D341Med (cell line): ENCODE data around the gene HNRNPH3.
A peak's percentile ranks its signal among the peaks of the same experiment; 100 is the strongest.
"Not testable (repeated sequence)": the region's sequence is repeated elsewhere in the genome, so short reads cannot be mapped to it uniquely, and the experiment has no call there.

Source experiments
- DNase-seq: peaks from one replicate; pipeline ENCODE4 v3.0.0; 2012; ENCODE audit warnings: low spot score

Gene HNRNPH3, protein sequence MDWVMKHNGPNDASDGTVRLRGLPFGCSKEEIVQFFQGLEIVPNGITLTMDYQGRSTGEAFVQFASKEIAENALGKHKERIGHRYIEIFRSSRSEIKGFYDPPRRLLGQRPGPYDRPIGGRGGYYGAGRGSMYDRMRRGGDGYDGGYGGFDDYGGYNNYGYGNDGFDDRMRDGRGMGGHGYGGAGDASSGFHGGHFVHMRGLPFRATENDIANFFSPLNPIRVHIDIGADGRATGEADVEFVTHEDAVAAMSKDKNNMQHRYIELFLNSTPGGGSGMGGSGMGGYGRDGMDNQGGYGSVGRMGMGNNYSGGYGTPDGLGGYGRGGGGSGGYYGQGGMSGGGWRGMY

GRCh38 chr10:68331455-68332258 lies at the start of gene HNRNPH3:
HNRNPH3 (plus strand) TSS chr10:68332064; CDS start chr10:68337222, 5,158 bp downstream.
- peak; percentile 92 for DNase-seq

DNA sequence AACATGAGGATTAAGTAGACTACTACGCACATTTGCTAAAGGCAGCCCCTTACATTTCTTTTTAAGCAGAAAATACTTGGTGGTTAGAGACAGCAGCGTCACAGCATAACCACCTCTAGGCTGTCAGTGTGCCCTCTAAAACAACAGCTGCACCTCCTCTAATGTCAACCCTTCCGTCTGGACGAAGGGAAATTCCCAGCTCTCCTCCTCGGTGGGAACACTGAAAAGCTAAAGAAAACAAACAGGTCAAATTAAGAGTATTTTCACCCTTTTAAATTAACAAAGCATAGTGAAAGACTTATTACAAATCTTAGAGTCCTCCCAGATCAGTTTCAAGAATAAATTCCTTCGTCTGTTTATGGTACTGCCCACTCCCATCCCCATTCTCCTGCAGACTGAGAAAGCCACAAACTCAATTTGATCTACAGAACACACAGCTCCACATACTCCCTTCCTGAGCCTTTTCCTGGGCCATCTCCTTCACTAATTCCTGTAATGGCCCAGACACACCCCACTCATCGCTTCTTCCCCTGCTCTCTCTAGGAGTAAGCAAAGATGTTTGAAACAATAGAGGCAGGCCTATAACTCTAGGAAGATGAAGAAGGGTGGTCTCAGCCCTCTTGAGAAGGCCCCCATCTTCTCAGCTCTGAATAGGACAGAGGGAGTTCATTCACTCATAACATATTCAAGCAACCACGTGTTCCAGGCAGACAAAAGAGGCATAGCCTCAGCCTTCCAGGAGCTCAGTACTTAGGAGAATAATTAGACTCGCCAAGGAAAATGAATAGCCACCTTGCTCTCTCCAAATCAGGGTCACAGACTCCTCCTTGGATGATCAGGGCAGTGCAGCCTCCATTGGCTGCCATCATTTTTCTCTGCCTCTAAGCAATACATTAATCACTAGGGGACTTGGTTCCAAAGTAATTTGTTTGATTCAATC lies 47.5 kb upstream of the HNRNPH3 start:
- no peak for DNase-seq

DNA sequence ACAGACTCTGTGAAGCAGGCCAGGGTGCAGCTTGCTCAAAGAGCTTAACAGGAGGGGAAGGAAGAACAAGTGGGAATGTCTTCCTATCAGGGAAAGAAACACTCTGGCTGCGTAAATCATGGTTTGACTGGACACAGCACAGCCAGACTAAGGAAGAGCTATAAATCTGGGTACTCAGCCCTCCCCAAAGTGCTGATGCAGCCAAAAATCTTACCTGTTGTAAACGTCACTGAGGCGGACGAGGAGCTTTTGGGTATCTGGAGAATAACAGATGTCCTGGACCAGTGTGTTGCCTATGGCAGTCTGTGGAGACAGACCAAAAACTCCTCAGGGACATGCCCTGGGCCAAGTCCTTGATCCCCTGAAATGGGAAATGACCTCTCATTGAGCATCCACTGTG lies 43.1 kb upstream of the HNRNPH3 start:
- no peak for DNase-seq

GRCh38 chr10:68290736-68291135 lies 41.1 kb upstream of the HNRNPH3 start:
- DNase-seq: no peak

- no peak for DNase-seq
Measured at GRCh38 chr10:68296843-68297663, 34.8 kb upstream of the HNRNPH3 start.

- DNase-seq: no peak
Measured at GRCh38 chr10:68301301-68301700, 30.6 kb upstream of the HNRNPH3 start.

DNA sequence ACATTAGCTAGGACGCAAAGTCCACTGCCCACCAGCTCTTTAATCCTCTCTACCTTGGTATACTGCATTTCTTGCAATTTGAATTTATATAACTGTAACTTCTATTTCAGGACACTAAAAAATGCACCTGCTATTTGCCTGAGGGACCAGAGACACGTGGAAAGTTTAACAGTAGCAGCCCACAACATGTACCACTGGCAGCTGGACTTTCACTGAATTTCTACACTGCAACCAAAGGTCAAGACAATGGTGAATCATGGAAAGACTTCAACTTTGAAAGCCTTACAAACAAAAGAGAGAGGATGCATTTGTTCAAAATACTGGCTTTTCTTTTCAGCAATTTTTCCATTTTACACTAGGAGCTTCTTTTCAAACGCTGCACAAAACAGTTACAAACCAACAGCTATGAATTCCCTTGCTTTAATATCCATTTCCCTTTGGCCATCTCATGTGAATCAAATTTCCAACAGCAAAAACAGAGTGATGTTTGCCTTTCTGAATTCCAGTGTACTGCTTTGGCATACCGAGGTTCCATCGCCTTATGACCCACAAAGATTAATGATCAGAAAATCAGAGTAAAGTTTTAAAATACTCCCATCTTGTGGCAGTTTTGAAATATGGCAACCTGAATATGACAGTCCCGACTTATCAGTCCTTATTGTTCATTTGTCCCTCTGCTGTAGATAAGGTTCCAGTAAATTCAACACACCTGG lies 29.9 kb upstream of the HNRNPH3 start:
- DNase-seq: peak; percentile 47

DNA sequence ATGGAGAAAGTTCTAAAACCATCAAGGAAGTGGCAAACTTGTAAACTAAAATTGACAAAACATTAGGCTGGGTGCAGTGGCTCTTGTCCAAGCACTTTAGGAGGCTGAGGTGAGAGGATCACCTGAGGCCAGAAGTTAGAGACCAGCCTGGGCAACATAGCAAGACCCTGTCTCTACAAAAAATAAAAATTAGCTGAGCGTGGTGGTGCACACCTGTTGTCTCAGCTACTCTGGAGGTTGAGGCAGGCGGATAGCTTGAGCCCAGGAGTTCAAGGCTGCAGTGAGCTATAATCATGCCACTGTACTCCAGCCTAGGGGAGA lies 29.4 kb upstream of the HNRNPH3 start:
- no peak for DNase-seq

- DNase-seq: no peak
Measured at GRCh38 chr10:68302871-68303270, 29.0 kb upstream of the HNRNPH3 start.

- no peak for DNase-seq
Measured at GRCh38 chr10:68303849-68304412, 27.9 kb upstream of the HNRNPH3 start.

- DNase-seq: no peak
Measured at GRCh38 chr10:68305854-68306253, 26.0 kb upstream of the HNRNPH3 start.

GRCh38 chr10:68310531-68310930 lies 21.3 kb upstream of the HNRNPH3 start:
- DNase-seq: no peak

GRCh38 chr10:68314930-68315329 lies 16.9 kb upstream of the HNRNPH3 start:
- not testable (repeated sequence) for DNase-seq

GRCh38 chr10:68315582-68315981 lies 16.3 kb upstream of the HNRNPH3 start:
- DNase-seq: no peak

DNA sequence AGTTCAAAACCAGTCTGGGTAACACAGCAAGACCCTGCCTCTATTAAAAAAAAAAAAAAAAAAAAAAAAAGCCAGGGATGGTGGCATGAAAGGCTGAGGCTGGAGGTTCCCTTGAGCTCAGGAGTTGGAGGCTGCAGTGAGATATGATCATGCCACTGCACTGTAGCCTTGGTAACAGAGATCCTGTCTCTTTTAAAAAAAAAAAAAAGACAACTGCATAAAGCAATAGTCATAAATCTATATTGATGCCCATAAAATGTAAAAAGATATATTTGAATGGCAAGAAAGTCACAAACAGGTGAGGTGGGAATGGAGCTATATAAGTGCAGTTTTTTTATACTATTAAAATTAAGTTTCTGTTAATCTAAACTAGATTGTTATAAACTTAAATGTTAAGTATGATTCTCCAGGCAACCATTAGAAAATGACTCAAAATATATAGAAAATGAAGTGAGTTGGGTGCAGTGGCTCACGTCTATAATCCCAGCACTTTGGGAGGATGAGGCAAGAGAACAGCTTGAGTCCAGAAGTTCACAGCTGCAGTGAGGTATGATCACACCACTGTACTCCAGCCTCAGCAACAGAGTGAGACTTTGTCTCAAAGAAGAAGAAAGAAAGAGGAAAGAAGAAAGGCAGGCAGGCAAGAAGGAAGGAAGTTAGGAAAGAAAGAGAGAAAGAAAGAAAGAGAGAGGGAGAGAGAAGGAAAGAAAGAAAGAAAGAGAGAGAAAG lies 13.4 kb upstream of the HNRNPH3 start:
- no peak for DNase-seq

GRCh38 chr10:68324396-68324795 lies 7.5 kb upstream of the HNRNPH3 start:
- DNase-seq: not testable (repeated sequence)

DNA sequence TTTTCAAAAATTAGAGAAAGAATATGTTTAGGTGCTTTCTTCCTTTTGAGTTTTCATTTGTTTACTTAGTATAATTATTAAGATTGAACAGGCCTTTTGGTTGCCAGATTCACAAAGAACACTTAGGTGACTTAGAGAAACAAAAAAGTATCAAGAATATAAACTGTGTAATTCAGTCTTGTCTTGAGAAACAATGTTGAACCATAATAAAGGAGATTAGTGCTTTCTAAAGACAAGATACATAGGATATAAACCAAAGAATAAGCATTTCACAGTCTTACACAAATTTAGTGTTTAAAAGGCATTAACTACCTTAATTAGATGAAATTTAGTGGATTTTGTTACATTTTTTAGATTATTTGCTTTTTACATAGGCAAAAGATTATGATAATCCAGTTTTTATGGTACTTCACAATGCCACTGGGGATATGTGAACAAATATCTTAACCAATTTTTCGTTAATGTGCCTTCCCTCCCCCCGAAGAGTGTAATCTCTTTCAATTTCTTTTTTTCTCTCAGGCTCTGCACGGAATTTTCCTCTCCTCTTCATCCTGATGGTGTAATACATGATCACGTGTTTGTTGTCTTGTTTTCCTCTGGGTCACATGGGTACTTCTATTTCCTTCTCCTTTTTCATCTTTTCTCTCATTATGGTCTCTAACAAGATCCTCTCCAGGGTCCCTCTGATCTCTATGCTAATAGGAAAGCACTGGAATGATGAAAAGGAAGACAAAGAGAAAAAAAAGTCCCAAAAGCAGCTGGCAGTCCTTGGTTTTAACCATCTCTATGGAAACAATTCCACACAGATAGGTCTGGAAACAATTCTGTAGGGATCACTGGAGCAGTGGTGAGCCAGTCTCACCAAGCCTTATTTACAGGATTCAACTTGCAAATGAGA lies 3.7 kb upstream of the HNRNPH3 start:
- peak; percentile 18 for DNase-seq

GRCh38 chr10:68329506-68329861 lies 2.4 kb upstream of the HNRNPH3 start:
- DNase-seq: no peak
